Jurkat, Clone E6-1 (cell line): ENCODE measurements around the gene GOLGA6A.

ENCODE experiments used
- DNase-seq: peaks from one replicate; pipeline ENCODE4 v3.0.0-alpha.2; 2011; ENCODE audit warnings: low read depth, low spot score
- H3K4me3 ChIP-seq: 2 replicates; pipeline ENCODE4 v1.5.1; 2011; ENCODE audit warnings: mild to moderate bottlenecking, low read length, control low read depth, moderate library complexity

The GOLGA6A gene

DNA sequence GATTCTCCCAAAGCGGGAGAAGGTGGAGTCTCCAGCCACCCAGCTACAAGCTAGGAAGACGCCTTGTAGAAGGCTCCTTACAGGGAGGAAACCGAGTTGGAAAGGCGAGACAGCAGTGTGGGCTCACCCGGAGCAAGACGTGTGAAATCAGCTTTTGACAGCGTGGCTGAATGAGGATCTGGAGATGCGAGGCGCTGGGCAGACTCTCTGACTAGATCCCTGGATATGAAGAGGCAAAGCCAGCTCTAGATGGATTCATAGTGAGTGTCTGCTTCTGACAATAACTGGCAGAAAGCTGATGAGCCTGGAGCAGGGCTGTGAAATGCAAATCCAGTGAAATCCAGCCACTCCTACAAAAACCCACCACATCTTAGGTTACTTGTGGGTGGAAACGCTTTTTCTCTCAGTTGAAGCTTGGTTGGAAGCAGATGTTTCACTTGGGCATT, 41.0 kb downstream of the GOLGA6A start:
- H3K4me3 ChIP-seq: no peak overlapping the region
- DNase-seq: no peak

DNA sequence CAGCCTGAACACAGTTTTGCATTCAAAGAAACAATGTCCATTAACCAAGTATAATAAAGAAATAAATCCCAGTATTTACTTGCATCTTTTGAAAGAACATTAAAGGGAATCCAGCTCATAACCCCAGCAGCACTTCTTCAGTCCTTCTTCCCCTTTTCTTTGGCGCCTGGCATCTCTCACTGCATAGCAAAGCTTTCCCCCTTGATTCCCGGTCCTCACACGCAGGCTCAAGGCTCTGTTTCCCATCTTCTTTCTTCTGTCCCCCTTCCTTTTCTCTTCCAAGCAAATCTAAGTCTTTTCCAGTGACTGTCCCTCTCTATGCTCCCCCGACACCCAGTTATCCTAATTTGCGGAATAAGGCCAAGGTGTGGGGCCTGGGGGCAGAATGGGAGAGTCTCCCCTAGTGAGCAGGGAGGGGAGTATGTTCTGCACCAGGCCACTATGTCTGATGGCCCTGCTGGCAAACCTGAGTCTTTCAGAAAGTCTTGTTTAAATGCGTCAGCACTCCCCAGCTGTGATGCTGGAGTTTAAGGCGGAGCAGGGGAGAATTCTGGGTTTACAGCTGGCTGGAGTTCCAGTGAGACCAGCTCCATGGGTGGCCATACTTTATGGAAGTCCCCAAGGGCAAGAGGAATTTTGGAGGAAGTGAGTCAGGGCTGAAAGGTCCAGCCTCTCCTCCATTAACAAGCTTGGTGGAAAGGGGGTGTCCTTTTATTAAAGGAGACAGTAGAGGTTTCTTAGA, 42.1 kb downstream of the GOLGA6A start:
- no peak for DNase-seq

DNA sequence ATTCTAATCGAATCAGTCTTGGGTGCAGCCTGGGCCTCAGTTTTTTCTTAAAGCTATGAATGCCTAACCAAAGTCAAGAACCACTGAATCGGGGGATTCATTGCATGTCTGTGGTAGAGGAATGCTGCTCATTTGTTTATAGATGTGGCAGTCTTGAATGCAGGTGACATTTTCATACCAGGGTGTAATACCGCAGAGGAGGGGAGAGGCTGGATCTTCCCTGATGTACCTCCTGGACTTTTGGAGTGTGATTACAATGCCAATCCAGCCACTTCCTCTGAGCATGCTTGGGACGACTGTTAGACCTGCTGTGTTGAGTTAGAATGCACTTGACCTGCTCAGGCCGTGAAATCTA, 42.7 kb downstream of the GOLGA6A start:
- H3K4me3 ChIP-seq: no peak overlapping the region
- DNase-seq: no peak

More for the DNA sequence above, 42.1 kb downstream of the GOLGA6A start:
- H3K4me3 ChIP-seq: no peak overlapping the region

DNA sequence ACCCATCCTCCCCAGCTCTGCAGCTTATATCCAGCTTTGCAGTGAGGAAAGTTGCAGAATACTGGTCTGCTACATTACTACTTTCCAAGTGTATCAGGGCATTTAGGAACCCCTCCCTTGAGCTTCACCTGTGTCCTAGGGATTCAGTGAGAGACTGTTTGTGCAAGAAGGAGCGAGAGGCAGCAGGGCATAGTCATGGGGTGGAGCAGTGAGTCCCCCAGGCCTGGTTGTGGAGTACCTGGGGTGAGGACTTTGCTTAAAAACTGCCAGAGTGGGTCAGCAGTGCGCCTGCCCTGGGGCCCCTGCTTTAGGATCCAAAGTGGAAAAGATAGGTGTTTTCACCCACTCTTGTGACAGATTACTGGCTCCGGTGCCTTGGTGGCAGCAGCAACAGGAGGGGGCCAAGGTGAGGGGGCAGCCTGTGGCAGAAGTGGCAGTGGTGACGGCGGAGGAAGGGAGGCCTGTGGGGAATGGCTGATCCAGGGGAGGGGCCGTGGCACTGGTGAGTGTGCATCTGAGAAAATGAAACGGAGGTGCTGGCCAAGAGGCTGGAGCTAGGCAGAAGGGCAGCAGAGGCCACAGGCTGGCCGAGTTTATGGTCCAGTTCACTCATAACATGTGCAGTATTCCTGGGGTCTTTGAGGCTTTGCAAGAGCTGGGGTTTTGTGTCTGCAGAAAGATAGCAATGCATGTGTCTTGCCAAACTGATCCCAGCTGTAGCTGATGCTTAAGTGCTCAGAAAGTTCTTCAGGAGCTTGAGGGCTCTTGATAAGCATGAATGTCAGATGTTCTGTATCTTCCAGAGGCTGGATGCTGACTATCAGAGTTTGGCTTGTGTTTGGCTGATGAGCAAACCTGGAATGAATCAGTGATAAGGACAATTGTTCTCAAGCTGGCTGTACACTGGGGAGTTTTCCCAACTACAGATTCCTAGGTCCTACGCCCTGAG, 43.4 kb downstream of the GOLGA6A start:
- no peak overlapping the region for H3K4me3 ChIP-seq
- no peak for DNase-seq

DNA sequence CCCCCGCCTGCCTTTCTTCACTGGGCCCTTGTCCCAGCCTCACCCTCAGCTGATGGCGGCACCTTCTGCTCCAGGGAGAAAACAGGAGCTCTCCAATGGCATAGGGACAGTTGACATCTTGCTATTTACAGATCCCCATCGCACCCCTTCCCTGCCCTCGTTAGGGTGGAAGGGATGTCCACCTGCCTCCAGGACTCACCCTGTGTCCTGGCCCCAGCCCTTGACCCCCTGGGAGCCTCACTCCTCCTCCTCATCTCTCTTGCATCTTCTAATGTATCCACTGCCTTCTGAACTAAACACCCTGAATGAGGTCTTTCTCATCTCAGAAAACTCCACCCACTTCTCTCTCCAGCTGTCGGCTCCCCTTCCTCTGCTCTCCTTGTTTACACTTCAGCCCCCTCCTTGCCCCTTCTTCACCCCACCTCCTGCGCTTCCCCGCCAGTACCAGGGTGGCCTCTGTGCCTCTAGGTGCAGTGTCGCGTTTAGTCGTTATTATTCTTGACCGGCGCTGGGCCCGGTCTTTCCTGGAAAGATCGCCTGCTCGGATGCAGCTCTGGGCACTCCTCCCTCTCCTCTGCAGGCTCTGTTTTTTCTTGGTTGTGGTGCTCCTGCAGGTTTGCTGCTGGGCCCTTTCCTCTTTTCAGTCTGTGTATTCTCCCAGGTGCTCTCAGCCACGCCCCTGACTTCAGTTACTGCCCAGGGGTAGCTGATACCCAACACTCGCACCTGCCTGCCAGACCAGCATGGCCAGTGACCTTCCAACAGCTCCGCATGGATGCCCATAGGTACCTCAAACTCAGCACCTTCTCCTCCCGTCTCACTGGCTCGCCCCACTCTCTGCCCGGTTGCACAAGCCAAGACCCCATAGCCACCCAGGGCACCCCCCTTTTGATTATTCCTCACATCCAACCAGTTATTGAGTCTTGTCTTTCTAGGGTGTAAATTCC, 44.9 kb downstream of the GOLGA6A start:
- H3K4me3 ChIP-seq: no peak overlapping the region
- no peak for DNase-seq

DNA sequence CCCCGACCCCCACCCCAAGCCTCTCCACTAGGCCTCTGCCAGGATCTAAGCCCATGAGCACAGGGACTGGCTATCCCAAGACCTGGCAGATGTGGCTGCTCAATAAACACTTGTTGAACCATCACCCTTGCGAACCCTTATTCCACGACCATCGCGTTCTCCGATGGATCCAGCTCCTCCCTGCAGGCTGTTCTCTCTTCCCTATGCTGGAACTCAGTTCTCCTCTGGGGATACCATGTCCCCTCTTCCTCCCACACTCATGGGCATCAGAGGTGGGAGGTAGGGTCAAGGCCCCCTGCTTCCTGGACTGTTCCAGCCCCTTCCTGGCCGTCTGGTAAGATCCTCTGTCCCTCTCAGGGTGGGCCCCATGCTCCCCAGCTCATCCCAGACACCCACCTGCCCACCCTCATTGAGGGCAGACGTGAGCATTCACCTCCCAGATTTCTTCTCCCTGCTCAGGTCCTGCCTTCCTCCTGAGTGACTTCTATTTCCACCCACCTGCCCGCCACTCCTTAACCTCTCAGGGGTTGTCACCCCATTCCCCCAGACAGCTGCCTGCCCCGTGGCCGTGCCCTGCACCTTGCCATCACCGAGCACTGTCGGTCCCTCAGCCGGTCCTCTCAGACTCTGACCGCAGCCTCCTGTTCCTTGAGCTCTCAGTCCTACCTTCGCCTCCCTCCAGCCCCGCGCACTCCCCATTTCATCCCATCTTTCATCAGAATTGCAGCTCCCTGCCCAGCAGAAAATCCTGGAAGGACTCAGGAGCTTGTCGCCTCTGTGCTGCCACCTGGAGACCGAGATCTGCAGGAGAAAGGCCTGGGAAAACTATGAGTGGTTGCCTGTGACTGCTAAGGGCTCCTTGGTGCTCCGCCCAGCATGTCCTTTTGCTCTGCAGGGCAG, 45.8 kb downstream of the GOLGA6A start:
- H3K4me3 ChIP-seq: no peak overlapping the region
- no peak for DNase-seq

DNA sequence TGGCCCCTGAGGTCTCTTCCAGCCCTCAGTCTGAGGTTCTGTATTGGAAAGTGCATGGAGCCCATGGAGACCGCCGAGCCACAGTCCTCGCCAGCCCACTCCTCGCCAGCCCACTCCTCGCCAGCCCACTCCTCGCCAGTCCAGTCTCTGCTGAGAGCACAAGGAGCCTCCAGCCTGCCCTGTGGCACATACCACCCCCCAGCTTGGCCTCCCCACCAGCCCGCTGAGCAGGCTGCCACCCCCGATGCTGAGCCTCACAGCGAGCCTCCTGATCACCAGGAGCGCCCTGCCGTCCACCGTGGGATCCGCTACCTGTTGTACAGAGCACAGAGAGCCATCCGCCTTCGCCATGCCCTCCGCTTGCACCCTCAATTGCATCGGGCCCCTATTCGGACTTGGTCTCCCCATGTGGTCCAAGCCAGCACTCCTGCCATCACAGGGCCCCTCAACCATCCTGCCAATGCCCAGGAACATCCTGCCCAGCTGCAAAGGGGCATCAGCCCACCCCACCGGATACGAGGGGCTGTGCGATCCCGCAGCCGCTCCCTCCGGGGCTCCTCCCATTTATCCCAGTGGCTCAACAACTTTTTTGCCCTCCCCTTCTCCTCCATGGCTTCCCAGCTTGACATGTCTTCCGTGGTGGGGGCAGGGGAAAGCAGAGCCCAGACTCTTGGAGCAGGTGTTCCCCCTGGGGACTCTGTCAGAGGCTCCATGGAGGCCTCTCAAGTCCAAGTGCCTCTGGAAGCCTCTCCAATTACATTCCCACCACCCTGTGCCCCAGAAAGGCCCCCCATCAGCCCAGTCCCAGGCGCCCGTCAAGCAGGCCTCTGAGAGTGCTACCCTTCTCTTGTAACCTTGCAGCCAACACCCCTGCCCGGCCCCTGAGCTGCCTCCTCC, 47.0 kb downstream of the GOLGA6A start:
- H3K4me3 ChIP-seq: no peak overlapping the region
- DNase-seq: no peak

DNA sequence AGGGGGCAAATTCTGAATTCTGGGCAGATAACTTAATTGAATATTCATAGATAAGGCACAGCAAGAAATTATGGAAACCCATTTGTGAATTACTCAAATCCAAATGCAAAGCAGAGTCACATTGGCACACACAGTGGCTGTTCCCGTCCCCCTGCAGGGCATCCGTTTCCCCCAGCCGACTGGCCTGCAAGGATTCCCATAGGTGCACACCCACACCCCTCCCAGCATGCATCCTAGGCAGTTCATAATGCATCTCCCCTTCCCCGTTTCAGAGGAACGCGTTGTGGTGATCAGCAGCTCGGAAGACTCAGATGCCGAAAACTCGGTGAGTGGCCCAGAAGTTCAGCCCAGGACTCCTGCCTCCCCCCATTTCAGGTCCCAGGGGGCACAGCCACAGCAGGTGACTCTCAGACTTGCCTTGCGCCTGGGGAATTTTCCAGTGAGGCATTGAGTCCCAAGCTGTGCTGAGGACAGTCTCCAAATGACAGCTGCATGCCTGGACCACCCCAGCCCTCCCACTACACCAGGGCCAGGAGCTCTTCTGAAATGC, 48.1 kb downstream of the GOLGA6A start:
- DNase-seq: no peak
- H3K4me3 ChIP-seq: no peak overlapping the region

DNA sequence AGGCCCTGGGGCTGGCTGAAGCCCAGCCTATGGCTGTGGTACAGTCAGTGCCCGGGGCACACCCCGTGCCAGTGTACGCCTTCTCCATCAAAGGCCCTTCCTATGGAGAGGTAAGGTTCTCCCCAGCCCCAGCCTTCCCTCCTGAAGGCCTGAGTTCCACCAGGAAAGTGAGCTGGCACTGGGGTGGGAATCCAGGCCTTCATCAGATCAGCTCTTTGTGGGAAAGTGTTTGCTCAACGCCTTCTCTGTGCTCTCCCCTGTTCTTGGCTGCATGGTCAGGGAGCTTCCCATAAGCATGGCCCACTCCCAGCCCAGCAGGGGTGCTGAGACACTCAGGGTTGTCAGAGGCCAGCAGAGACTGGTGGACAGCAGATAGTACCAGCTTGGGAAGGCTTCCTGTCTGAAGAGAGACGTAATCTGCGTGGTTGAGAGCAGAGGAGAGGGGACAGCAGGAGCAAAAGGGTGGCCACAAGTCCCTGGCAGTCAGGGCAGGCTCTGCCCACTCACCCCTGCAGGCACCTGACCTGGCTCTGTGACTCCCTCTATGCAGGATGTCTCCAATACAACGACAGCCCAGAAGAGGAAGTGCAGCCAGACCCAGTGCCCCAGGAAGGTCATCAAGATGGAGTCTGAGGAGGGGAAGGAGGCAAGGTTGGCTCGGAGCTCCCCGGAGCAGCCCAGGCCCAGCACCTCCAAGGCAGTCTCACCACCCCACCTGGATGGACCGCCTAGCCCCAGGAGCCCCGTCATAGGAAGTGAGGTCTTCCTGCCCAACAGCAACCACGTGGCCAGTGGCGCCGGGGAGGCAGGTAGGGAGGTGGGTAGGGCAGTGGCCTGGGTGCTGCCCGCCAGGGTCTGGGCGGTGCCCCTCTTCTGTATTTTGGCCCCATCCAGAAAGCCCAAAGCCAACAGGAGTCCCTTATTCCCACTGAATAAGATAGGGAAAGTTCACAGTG, 49.5 kb downstream of the GOLGA6A start:
- DNase-seq: no peak
- no peak overlapping the region for H3K4me3 ChIP-seq

DNA sequence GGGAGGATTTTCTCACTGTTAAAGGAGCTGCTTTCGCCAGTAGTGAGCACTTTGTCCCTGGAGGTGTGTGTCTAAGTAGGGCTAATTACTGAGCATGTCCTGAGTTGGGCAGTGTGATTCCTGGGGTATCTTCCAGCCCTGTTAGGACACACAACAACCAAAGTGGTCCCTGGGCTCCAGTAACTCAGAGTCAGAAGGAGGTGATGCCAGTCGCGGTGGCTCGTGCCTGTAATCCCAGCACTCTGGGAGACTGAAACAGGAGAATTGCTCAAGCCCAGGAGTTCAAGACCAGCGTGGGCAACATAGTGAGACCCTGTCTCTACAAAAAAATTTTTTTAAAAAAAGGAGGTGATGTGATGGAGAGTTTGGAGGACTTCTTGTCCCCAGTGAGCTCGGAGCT, 50.3 kb downstream of the GOLGA6A start:
- H3K4me3 ChIP-seq: no peak overlapping the region
- DNase-seq: no peak

DNA sequence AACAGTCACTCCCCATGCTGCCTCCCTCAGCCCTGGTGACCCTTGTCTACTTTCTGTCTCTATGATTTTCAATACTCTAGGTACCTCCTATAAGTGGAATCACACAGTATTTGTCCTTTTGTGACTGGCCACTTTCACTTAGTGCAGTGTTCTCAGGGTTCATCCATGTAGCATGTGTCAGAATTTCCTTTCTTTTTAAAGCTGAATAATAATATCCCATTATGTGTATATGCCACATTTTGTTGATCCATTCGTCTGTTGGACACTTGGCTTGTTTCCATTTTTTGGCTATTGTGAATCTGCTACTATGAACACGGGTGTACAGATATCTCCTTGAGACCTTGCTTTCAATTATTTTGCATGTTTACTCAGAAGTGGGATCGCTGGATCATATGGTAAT, 53.7 kb downstream of the GOLGA6A start:
- no peak for DNase-seq

DNA sequence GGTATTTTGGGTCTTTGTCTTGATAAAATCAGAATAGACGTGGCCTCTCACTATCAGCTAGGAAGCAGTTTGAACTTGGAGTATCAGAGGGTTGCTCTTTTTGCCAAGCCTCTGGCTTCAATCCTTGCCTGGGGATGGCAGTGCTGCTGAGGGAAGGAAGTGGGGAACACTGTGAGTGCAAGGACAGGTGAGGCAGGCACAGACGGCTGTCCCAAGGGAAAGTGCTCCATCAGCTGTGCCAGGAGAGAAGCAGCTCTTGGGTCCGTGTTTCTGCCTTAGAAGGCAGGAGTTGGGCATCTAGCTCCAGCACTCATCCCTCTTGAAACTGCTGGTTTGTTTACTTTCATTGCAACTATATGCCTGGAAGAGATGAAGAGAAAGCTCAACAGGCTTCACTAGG, 54.7 kb downstream of the GOLGA6A start:
- no peak overlapping the region for H3K4me3 ChIP-seq
- no peak for DNase-seq

More for the DNA sequence above, 53.7 kb downstream of the GOLGA6A start:
- H3K4me3 ChIP-seq: no peak overlapping the region

DNA sequence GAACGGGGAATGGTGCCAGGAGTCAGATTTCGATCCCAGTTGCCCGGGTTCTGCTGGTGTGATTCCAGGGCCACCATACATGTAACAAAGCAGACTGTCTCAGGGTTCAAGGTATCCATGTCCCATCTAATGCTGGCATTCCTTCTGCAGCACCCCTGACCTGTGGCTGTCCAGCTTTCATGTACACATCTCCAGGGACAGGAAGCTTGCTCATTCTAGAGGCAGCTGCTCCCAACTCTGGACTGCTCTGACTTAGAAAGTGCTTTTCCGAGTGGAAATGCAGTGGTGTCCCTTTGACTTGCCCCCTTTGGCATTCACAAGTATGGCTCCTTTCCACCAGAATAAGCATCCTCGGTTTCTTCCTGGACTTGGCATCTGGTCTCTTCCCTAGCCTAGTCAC, 56.9 kb downstream of the GOLGA6A start:
- no peak for DNase-seq
- no peak overlapping the region for H3K4me3 ChIP-seq

DNA sequence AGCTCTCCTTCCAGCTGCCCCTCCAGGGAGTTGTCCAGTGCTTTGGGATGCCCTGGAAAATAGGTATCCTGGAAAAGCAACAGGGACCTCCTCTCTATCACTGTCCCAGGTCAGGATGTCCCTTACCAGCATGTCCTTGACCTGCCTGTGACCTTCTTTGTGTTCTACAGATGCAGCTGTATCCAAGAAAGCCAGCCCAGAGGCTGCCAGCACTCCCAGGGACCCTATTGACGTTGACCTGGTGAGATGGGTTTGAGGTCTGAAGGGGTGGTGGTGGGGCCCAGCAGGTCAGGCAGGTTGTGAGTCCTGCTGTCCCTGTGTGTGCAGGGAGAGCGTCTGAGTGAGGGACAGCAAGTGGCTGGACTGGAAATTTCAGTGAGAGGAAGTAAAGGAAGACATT, 57.7 kb downstream of the GOLGA6A start:
- H3K4me3 ChIP-seq: no peak overlapping the region

DNA sequence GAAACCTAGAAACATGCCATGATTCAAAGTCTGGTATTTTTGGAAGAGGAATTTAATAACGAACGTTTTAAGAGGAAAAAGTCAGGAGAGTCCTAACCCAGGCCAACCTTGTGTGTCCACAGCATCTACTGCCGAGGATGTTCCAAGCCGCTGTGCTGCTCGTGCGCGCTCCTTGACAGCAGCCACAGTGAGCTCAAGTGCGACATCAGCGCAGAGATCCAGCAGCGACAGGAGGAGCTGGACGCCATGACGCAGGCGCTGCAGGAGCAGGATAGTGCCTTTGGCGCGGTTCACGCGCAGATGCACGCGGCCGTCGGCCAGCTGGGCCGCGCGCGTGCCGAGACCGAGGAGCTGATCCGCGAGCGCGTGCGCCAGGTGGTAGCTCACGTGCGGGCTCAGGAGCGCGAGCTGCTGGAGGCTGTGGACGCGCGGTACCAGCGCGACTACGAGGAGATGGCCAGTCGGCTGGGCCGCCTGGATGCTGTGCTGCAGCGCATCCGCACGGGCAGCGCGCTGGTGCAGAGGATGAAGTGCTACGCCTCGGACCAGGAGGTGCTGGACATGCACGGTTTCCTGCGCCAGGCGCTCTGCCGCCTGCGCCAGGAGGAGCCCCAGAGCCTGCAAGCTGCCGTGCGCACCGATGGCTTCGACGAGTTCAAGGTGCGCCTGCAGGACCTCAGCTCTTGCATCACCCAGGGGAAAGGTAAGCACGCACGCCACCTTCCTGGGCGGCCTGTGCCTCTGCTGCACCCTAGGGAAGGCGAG, 59.5 kb downstream of the GOLGA6A start:
- no peak for DNase-seq
- H3K4me3 ChIP-seq: no peak overlapping the region

More for the DNA sequence above, 57.7 kb downstream of the GOLGA6A start:
- DNase-seq: no peak
